BJ (cell line): ENCODE measurements around the gene CALML3. TPM values are rescaled to one million over a fixed set of nuclear protein-coding genes. Genes with fewer than 3 reads are reported as not detected.

Source experiments
- CTCF ChIA-PET: fragments of 350-600 bp; formaldehyde crosslinking; extraction: SDS; loops from one replicate; lab custom pipeline; 2021; ENCODE audit warnings: antibody characterized with exemption, inconsistent platforms; lab: Yijun Ruan, JAX
- POLR2A ChIA-PET: fragments of 300-600 bp; sonication (Branson Sonifier 250); formaldehyde crosslinking; extraction: SDS; loops from one replicate; lab custom pipeline; 2021; ENCODE audit warnings: antibody characterized with exemption; lab: Charles Lee
- DNase-seq: peaks from one replicate; pipeline ENCODE4 v3.0.0-alpha.2; 2011; ENCODE audit warnings: low read depth
- H3K27me3 ChIP-seq: 2 replicates; pipeline ENCODE4 v1.6.0; 2011; ENCODE audit warnings: low read length; ENCODE audit not compliant: control insufficient read depth, insufficient read depth
- H3K36me3 ChIP-seq: 2 replicates; pipeline ENCODE4 v1.5.1; 2011; ENCODE audit warnings: low read length; ENCODE audit not compliant: control insufficient read depth, insufficient read depth
- H3K4me3 ChIP-seq: 2 replicates; pipeline ENCODE4 v1.5.1; 2011; ENCODE audit warnings: low read depth, mild to moderate bottlenecking, control low read depth, low read length
- polyA plus RNA-seq: library from polyadenylated mRNA; depleted of rRNA; stranded (reverse); fragments of >200 nt; gene quantifications from 2 replicates; pipeline ENCODE4 v1.2.3, GENCODE V29; 2011
- TF ChIP-seq, protein P1 (sequence below): IDR thresholded peaks from 2 replicates; pipeline ENCODE4 v1.5.1; 2011; ENCODE audit warnings: low read depth, mild to moderate bottlenecking, control low read depth, inconsistent platforms, low read length, moderate library complexity; ENCODE audit not compliant: insufficient read depth

Gene CALML3
- polyA plus RNA-seq, 1 experiment = not detected

DNA sequence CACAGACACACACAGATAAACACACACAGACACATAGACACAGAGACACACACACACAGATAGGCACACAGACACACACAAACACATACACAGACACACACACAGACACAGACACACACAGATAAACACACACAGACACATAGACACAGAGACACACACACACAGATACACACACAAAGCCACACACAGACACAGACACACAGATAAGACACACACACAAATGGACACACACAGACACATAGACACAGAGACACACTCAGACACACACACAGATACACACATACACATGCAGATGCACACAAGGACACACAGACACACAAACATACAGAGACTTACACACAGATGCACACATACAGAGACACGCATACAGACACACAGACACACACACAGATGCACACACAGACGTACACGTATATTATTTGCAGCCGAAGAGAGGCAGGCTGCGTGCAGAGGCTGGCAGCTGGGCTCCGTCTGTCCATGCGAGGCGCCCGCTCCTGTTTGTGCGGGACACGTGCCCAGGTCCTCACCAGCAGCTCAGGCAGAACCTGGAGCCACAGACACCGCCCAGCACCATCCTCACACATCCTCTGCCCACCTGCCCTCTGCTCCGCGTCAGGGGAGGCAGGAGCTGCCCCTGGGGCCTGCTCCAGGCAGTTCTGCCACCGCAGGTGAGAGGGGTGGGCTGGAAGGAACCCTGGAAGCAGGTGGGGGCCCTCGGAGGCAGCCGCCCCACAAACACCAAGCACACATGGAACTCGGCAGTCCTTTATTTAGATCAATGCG lies 26.6 kb upstream of the CALML3 start:
- H3K36me3 ChIP-seq = no peaks in the 10 kb centered on the region
- CTCF ChIA-PET = no interaction called here

DNA sequence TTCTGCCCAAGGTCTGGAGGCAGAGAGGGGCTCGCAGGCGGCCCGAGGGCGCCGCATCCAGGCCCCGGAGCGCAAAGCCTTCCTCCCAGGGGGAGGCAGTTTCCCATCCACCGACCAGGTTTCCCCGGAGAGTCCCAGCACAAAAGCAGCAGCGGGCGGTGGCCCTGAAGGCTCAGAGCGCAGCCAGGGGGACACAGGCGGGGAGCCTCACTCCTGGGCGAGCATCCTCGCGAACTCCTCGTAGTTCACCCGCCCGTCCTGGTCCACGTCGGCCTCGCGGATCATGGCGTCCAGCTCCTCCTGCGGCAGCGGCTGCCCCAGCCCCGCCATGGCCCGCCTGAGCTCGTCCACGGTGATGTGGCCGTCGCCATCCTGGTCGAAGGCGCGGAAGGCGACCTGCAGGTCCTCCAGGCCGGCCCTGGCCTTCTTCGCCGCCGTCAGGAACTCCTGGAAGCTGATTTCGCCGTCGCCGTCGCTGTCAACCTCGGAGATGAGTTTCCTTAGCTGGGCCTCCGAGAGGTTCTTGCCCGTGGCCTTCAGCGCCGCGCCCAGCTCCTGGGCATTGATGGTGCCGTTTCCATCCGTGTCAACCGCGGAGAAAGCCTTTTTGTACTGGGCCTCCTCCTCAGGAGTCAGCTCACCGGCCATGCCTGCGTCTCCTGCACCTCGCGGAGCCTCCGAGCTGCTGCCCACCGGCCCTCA lies 25.8 kb upstream of the CALML3 start:
- TF ChIP-seq, protein P1, sequence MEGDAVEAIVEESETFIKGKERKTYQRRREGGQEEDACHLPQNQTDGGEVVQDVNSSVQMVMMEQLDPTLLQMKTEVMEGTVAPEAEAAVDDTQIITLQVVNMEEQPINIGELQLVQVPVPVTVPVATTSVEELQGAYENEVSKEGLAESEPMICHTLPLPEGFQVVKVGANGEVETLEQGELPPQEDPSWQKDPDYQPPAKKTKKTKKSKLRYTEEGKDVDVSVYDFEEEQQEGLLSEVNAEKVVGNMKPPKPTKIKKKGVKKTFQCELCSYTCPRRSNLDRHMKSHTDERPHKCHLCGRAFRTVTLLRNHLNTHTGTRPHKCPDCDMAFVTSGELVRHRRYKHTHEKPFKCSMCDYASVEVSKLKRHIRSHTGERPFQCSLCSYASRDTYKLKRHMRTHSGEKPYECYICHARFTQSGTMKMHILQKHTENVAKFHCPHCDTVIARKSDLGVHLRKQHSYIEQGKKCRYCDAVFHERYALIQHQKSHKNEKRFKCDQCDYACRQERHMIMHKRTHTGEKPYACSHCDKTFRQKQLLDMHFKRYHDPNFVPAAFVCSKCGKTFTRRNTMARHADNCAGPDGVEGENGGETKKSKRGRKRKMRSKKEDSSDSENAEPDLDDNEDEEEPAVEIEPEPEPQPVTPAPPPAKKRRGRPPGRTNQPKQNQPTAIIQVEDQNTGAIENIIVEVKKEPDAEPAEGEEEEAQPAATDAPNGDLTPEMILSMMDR = no peak
- CTCF ChIA-PET = interaction anchor here (1.7 kb wide), 1 partner anchor 124 kb away, joined by 6 read pairs; no protein-coding TSS in a partner anchor
- POLR2A ChIA-PET = no interaction called here
- Histone ChIP-seq H3K36me3 (no peaks in the 10 kb centered on the region), H3K27me3 (peaks cover 7% of the 10 kb centered on the region; the same call in 1 of the 2 replicates), H3K4me3 (no peak overlapping the region)
- no peak for DNase-seq

More for the DNA sequence above, 26.6 kb upstream of the CALML3 start:
- no peak for DNase-seq
- Histone ChIP-seq H3K27me3 (peaks cover 7% of the 10 kb centered on the region), H3K4me3 (no peak overlapping the region)
- POLR2A ChIA-PET = no interaction called here
- TF ChIP-seq, protein P1 = no peak

DNA sequence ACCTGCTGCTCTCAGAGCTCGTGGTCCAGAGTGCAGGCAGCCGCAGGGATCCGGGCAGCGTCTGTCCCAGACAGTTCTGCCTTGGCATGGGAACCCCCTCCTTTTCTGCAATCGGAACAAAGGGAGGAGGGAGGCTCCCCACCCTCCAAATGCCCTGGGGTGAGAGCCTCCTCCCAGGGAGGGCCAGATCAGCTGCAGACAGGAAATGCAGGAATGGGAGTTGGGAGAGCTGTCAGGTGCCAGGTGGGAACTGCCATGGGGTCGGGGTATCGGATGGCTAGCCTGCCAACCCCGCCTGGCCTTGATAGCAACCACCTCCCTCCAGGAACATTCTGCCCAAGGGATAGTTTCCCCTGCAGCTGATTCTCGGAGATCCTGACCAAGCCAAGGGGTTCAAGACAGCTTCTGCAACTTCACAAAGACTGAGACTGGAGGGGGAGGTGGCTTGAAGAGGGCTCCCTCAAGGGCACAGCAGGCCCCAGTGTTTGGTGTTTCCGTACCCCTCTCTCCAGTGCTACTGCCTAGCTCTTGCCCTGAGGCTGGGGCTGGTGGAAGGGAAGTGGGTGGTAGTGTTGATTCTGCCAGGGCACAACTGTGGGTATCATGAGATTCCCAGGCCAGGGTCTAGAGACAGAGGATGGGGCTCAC lies 25.1 kb upstream of the CALML3 start, which contains the start of gene CALML5:
CALML5 (minus strand) TSS at position 78 of the 648 bp plus-strand sequence. CDS start 132 bp downstream, outside the sequence.
- H3K27me3 ChIP-seq = peaks cover 7% of the 10 kb centered on the region; the same call in 1 of the 2 replicates
- POLR2A ChIA-PET = no interaction called here
- no peaks in the 10 kb centered on the region for H3K36me3 ChIP-seq
- no peak for DNase-seq
- H3K4me3 ChIP-seq = no peak within 1 kb of the TSS
- TF ChIP-seq, protein P1 = no peak
- CTCF ChIA-PET = interaction anchor here (1.7 kb wide), 1 partner anchor 123 kb away, joined by 6 read pairs; no protein-coding TSS in a partner anchor

DNA sequence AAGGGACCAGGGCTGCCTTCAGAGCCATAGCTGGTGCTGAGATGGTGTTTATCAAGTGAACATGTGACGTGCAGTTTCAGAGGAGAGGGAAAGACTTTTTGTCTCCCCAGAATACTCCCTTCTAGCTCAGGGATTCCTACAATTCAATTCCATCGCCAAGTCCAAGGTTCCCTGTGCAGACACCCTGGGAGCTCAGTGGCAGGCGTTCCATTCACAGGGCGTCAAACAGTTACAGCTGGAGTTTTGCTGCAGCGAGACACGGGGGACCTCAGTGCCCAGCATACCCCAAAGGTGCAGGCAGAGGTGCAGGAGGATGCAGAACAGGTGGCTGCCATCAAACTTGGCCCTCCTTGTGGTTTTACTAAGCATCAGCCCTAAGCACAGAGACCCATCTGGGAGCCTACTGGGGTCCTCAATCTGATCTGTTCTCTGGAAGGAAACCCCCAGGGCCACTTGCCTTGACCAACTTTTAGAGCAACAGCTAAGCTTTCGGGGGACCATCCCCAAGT lies 24.5 kb upstream of the CALML3 start:
- CTCF ChIA-PET = interaction anchor here (1.7 kb wide), 1 partner anchor 123 kb away, joined by 6 read pairs; no protein-coding TSS in a partner anchor
- H3K27me3 ChIP-seq = peaks cover 7% of the 10 kb centered on the region; the same call in 1 of the 2 replicates
- POLR2A ChIA-PET = interaction anchor here (0.6 kb wide), 1 partner anchor 9 kb away, joined by 3 read pairs; no protein-coding TSS in a partner anchor
- no peak for DNase-seq
- TF ChIP-seq, protein P1 = no peak
- H3K4me3 ChIP-seq = no peak overlapping the region
- no peaks in the 10 kb centered on the region for H3K36me3 ChIP-seq
